C4-2B (cell line): Measurements from ENCODE around the gene CACNA2D3.

Source experiments
- CTCF ChIP-seq: fragments of 450-650 bp; conservative IDR thresholded peaks from 2 replicates; pipeline ENCODE4 v1.5.1; 2017; ENCODE audit warnings: mild to moderate bottlenecking
- ZFX ChIP-seq: fragments of 450-650 bp; IDR thresholded peaks from 2 replicates; pipeline ENCODE4 v1.6.1; 2017

- TF ChIP-seq CTCF (no peak), ZFX (no peak)
Observed at GRCh38 chr3:54185740-54186139, 63.4 kb downstream of the CACNA2D3 start.
